Activated CD8-positive, alpha-beta memory T cell treated with anti-CD3 and anti-CD28 coated beads, Interleukin-2, amount 10 ng/mL, durations not matched to agents 7 days and 5 days (primary cell): ENCODE results near the gene RPS6KA6. TPM values are rescaled to one million over a fixed set of nuclear protein-coding genes. Genes with fewer than 3 reads are reported as not detected.
"Not testable (repeated sequence)": the region's sequence is repeated elsewhere in the genome, so short reads cannot be mapped to it uniquely, and the experiment has no call there.

Source experiments
- ATAC-seq: fragments of 150-1000 bp; cut with Tn5 transposase; one replicate; pipeline ENCODE4 v1.10.0; 2021; ENCODE audit warnings: moderate library complexity
- CTCF ChIA-PET: fragments of 350-600 bp; sonication (Branson Sonifier 250); formaldehyde crosslinking; loops from one replicate; lab custom pipeline; 2021; ENCODE audit warnings: antibody characterized with exemption; lab: Charles Lee
- DNase-seq: peaks from one replicate; pipeline ENCODE4 v3.0.0-alpha.2; 2020
- H3K27ac Mint-ChIP-seq: one replicate; pipeline ENCODE4 v1.8.0; 2021; ENCODE audit warnings: mild to moderate bottlenecking, mixed read lengths
- H3K27me3 Mint-ChIP-seq: one replicate; pipeline ENCODE4 v1.8.0; 2021; ENCODE audit warnings: mixed read lengths
- H3K36me3 Mint-ChIP-seq: one replicate; pipeline ENCODE4 v1.8.0; 2021; ENCODE audit warnings: mild to moderate bottlenecking, mixed read lengths
- H3K4me1 Mint-ChIP-seq: one replicate; pipeline ENCODE4 v1.8.0; 2021; ENCODE audit warnings: mixed read lengths
- H3K4me3 Mint-ChIP-seq: one replicate; pipeline ENCODE4 v1.8.0; 2021; ENCODE audit warnings: mild to moderate bottlenecking, moderate library complexity, mixed read lengths
- H3K9me3 Mint-ChIP-seq: one replicate; pipeline ENCODE4 v1.8.0; 2022; ENCODE audit warnings: low read depth, mixed read lengths
- total RNA-seq, 2 experiments: library from RNA; stranded (reverse); gene quantifications; one replicate each; pipeline ENCODE4 v1.2.3, GENCODE V29; 2021

Gene RPS6KA6
- total RNA-seq, 2 experiments from 2014 or later: not detected

GRCh38 chrX:84153538-84153937 is 34.5 kb downstream of the RPS6KA6 start:
- H3K9me3 Mint-ChIP-seq: no peaks in the 10 kb centered on the region
- CTCF ChIA-PET: no interaction called here
- H3K27me3 Mint-ChIP-seq: no peaks in the 10 kb centered on the region
- H3K4me3 Mint-ChIP-seq: no peak overlapping the region
- DNase-seq: no peak
- no peaks in the 10 kb centered on the region for H3K36me3 Mint-ChIP-seq
- no peak overlapping the region for H3K27ac Mint-ChIP-seq
- no peaks in the 10 kb centered on the region for H3K4me1 Mint-ChIP-seq
- ATAC-seq: no peak

- H3K4me3 Mint-ChIP-seq: no peak overlapping the region
- no peaks in the 10 kb centered on the region for H3K27me3 Mint-ChIP-seq
- no peaks in the 10 kb centered on the region for H3K36me3 Mint-ChIP-seq
- ATAC-seq (no peak), DNase-seq (no peak)
- no peak overlapping the region for H3K27ac Mint-ChIP-seq
- no peaks in the 10 kb centered on the region for H3K4me1 Mint-ChIP-seq
- no peaks in the 10 kb centered on the region for H3K9me3 Mint-ChIP-seq
- CTCF ChIA-PET: no interaction called here
Measured at GRCh38 chrX:84144991-84145390, 43.0 kb downstream of the RPS6KA6 start.

GRCh38 chrX:84144281-84144680 is 43.7 kb downstream of the RPS6KA6 start:
- ATAC-seq (no peak), DNase-seq (no peak)
- CTCF ChIA-PET: no interaction called here
- Mint-ChIP-seq H3K9me3 (no peaks in the 10 kb centered on the region), H3K27me3 (no peaks in the 10 kb centered on the region), H3K4me1 (no peaks in the 10 kb centered on the region), H3K36me3 (no peaks in the 10 kb centered on the region), H3K4me3 (no peak overlapping the region), H3K27ac (no peak overlapping the region)

- DNase-seq: no peak
- CTCF ChIA-PET: no interaction called here
- H3K36me3 Mint-ChIP-seq: no peaks in the 10 kb centered on the region
- H3K27me3 Mint-ChIP-seq: no peaks in the 10 kb centered on the region
- H3K27ac Mint-ChIP-seq: no peak overlapping the region
- H3K4me3 Mint-ChIP-seq: no peak overlapping the region
- no peaks in the 10 kb centered on the region for H3K4me1 Mint-ChIP-seq
- ATAC-seq: no peak
- no peaks in the 10 kb centered on the region for H3K9me3 Mint-ChIP-seq
Measured at GRCh38 chrX:84133023-84133422, 55.0 kb downstream of the RPS6KA6 start.

DNA sequence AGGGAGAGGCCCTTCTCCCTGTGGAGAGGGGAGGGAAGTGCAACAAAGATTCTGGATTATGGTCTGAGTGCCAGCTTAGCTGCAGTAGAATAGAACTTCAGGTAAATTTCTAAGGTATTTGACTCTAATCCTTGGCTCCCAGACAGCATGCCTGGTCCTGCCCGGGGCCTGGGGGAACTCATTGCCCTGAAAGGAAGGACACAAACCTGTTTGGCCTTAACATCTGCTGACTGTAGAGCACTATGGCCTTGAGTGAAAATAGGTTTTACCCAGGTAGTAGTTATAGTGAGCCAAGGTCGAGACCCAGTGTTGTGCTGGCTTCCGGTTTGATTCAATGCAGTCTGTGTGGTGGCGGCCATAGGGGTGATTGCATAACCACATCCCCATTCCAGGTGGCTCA is 64.4 kb downstream of the RPS6KA6 start:
- no peaks in the 10 kb centered on the region for H3K4me1 Mint-ChIP-seq
- no peak overlapping the region for H3K4me3 Mint-ChIP-seq
- no peak for ATAC-seq
- CTCF ChIA-PET: no interaction called here
- no peaks in the 10 kb centered on the region for H3K36me3 Mint-ChIP-seq
- DNase-seq: no peak
- no peaks in the 10 kb centered on the region for H3K27me3 Mint-ChIP-seq
- no peak overlapping the region for H3K27ac Mint-ChIP-seq
- no peaks in the 10 kb centered on the region for H3K9me3 Mint-ChIP-seq

DNA sequence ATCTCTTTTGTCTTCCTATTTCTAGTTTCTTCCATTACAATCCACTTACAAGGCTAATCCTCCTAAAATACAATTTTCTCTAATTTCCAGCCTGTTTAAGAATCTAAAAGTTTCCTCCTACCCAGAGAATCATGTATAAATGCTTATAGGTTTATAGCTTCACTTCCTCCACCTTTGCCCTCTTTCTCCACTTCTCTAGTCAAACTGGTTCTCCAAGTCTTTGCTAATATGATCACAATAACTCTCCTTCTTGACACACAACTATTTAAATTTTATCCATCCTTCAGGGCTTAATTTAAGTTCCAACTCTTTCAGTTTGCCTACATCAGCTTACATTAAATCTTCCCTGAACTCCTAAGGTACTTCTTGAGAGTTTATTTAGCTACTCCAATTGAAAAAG is 69.2 kb downstream of the RPS6KA6 start:
- CTCF ChIA-PET: no interaction called here

DNA sequence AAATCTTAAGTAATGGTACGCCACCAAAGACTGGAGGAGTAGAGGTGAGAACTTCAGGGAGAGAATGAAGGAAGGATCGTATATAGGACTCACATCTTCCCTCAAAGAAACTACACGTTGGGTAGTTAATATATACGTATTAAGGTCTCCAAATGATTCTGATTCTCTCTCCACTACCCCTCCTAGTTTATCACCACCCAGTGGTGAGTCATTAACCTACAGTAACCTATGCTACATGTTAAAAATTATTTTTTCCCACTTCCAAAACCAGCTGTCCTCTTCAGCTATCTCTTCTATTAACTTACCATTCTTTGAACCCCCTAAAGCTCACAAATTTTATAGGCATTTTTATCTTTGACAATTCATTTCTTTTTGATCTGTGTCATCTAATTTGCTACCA is 69.7 kb downstream of the RPS6KA6 start:
- CTCF ChIA-PET: no interaction called here
- no peak overlapping the region for H3K4me3 Mint-ChIP-seq
- no peaks in the 10 kb centered on the region for H3K9me3 Mint-ChIP-seq
- no peak overlapping the region for H3K27ac Mint-ChIP-seq
- no peaks in the 10 kb centered on the region for H3K36me3 Mint-ChIP-seq
- no peaks in the 10 kb centered on the region for H3K4me1 Mint-ChIP-seq
- ATAC-seq (no peak), DNase-seq (no peak)
- no peaks in the 10 kb centered on the region for H3K27me3 Mint-ChIP-seq

More for the DNA sequence above, 69.2 kb downstream of the RPS6KA6 start:
- Mint-ChIP-seq H3K4me3 (no peak overlapping the region), H3K27ac (no peak overlapping the region), H3K9me3 (no peaks in the 10 kb centered on the region), H3K36me3 (no peaks in the 10 kb centered on the region), H3K27me3 (no peaks in the 10 kb centered on the region), H3K4me1 (no peaks in the 10 kb centered on the region)
- no peak for DNase-seq
- ATAC-seq: no peak

- no peaks in the 10 kb centered on the region for H3K4me1 Mint-ChIP-seq
- CTCF ChIA-PET: no interaction called here
- H3K4me3 Mint-ChIP-seq: no peak overlapping the region
- no peak for DNase-seq
- H3K27ac Mint-ChIP-seq: no peak overlapping the region
- no peaks in the 10 kb centered on the region for H3K27me3 Mint-ChIP-seq
- ATAC-seq: no peak
- no peaks in the 10 kb centered on the region for H3K36me3 Mint-ChIP-seq
- H3K9me3 Mint-ChIP-seq: no peaks in the 10 kb centered on the region
Measured at GRCh38 chrX:84108584-84108983, 79.4 kb downstream of the RPS6KA6 start.

DNA sequence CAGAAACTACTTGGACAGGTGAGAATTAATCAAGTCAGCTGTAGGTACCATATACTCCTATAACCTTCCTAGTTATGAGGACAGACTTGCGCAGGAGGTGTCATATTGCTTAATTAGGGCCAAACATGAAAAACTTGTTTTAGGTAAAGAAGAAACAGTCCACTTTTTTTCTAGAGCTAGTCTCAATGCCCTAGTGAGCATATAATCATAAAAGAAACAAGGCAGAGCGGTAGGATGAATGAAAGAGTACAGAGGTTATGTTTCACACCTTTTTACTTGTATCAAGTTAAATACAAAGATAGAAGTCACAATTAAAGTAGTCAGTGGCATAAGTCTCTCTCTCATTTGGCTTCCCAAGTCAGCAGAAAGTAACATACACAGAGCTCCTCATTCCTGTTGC is 88.9 kb downstream of the RPS6KA6 start:
- Mint-ChIP-seq H3K4me1 (no peaks in the 10 kb centered on the region), H3K9me3 (no peaks in the 10 kb centered on the region), H3K36me3 (no peaks in the 10 kb centered on the region), H3K27me3 (no peaks in the 10 kb centered on the region), H3K4me3 (no peak overlapping the region), H3K27ac (no peak overlapping the region)
- CTCF ChIA-PET: no interaction called here
- no peak for ATAC-seq
- no peak for DNase-seq

DNA sequence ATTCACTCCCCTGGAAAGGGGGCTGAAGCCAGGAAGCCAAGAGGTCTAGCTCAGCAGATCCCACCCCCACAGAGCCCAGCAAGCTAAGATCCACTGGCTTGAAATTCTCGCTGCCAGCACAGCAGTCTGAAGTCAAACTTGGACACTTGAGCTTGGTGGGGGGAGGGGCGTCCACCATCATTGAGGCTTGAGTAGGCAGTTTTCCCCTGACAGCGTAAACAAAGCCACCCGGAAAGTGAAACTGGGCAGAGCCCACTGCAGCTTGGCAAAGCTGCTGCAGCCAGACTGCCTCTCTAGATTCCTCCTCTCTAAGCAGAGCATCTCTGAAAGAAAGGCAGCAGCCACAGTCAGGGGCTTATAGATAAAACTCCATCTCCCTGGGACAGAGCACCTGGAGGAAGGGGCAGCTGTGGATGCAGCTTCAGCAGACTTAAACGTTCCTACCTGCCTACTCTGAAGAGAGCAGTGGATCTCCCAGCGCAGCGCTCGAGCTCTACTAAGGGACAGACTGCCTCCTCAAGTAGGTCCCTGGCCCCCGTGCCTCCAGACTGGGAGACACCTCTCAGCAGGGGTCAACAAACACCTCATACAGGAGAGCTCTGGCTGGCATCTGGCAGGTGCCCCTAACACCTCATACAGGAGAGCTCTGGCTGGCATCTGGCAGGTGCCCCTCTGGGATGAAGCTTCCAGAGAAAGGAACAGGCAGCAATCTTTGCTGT is 108.4 kb downstream of the RPS6KA6 start:
- CTCF ChIA-PET: not testable (repeated sequence)

DNA sequence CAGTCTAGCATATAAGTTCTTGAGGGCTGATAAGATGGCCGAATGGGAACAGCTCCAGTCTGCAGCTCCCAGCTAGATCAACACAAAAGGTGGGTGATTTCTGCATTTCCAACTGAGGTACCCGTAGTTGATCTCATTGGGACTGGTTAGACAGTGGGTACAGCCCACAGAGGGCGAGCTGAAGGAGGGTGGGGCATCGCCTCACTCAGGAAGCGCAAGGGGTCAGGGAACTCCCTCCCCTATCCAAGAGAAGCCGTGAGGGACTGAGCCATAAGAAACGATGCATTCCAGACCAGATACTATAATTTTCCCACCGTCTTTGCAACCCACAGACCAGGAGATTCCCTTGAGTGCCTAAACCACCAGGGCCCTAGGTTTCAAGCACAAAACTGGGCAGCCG is 109.0 kb downstream of the RPS6KA6 start:
- ATAC-seq: no peak
- no peak overlapping the region for H3K4me3 Mint-ChIP-seq
- H3K27ac Mint-ChIP-seq: no peak overlapping the region
- no peaks in the 10 kb centered on the region for H3K4me1 Mint-ChIP-seq
- H3K27me3 Mint-ChIP-seq: no peaks in the 10 kb centered on the region
- CTCF ChIA-PET: no interaction called here
- no peaks in the 10 kb centered on the region for H3K36me3 Mint-ChIP-seq
- H3K9me3 Mint-ChIP-seq: no peaks in the 10 kb centered on the region
- DNase-seq: no peak

More for the DNA sequence above, 108.4 kb downstream of the RPS6KA6 start:
- DNase-seq, H3K27me3 Mint-ChIP-seq, ATAC-seq, H3K27ac Mint-ChIP-seq, H3K4me1 Mint-ChIP-seq, H3K4me3 Mint-ChIP-seq, H3K36me3 Mint-ChIP-seq, H3K9me3 Mint-ChIP-seq: not testable (repeated sequence)

- Mint-ChIP-seq H3K4me1 (no peaks in the 10 kb centered on the region), H3K27me3 (no peaks in the 10 kb centered on the region), H3K36me3 (no peaks in the 10 kb centered on the region), H3K9me3 (no peaks in the 10 kb centered on the region), H3K4me3 (no peak overlapping the region), H3K27ac (no peak overlapping the region)
- DNase-seq (no peak), ATAC-seq (no peak)
- CTCF ChIA-PET: no interaction called here
Measured at GRCh38 chrX:84064814-84065213, 123.2 kb downstream of the RPS6KA6 start.

- no peaks in the 10 kb centered on the region for H3K27me3 Mint-ChIP-seq
- CTCF ChIA-PET: no interaction called here
- no peaks in the 10 kb centered on the region for H3K4me1 Mint-ChIP-seq
- ATAC-seq (no peak), DNase-seq (no peak)
- no peaks in the 10 kb centered on the region for H3K36me3 Mint-ChIP-seq
- no peak overlapping the region for H3K27ac Mint-ChIP-seq
- H3K4me3 Mint-ChIP-seq: no peak overlapping the region
- H3K9me3 Mint-ChIP-seq: no peaks in the 10 kb centered on the region
Measured at GRCh38 chrX:84064164-84064563, 123.8 kb downstream of the RPS6KA6 start.

DNA sequence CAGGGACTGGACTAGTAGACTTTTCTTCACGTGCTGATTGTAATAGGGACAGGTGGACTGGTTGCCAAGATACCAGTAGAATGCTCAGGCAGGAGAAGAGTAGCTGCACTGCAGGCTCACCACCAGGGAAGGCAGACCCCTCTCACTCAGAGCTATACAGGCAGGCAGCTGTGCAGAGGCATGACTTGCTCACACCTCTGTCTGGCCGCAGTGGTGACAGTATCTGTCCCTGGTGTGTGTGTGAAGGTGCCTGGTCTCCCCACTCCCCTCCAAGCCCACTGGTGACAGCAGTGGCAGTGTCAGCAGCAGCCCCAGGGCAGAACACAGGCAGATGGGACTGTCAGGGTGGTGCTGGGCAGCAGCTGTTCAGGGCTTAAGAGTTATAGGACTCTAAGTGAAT is 140.7 kb downstream of the RPS6KA6 start:
- ATAC-seq (no peak), DNase-seq (no peak)
- Mint-ChIP-seq H3K36me3 (no peaks in the 10 kb centered on the region), H3K27me3 (no peaks in the 10 kb centered on the region), H3K4me1 (no peaks in the 10 kb centered on the region), H3K27ac (no peak overlapping the region), H3K4me3 (no peak overlapping the region), H3K9me3 (no peaks in the 10 kb centered on the region)
- CTCF ChIA-PET: no interaction called here
